CD14-positive monocyte (primary cell): ENCODE data around the gene VIPR1. TPM values are rescaled to one million over a fixed set of nuclear protein-coding genes. Genes with fewer than 3 reads are reported as not detected.

ENCODE experiments used
- DNase-seq, 3 donors: peaks; one replicate each; pipeline ENCODE4 v3.0.0-alpha.2; 2011 to 2022
- H2AFZ ChIP-seq: 2 replicates; pipeline ENCODE4 v1.6.0; 2012; ENCODE audit warnings: mild to moderate bottlenecking, low read depth, low read length, inconsistent platforms; ENCODE audit not compliant: insufficient read depth, poor library complexity, severe bottlenecking
- H3K27ac ChIP-seq, 2 donors: 1 replicate in 1 of 2; 2 replicates in 1 of 2; pipeline ENCODE4 v1.5.1; 2012 to 2013; ENCODE audit warnings: low read length in 2 of 2, control low read depth in 1 of 2, inconsistent platforms in 1 of 2, low read depth in 1 of 2, mild to moderate bottlenecking in 1 of 2
- H3K27me3 ChIP-seq, 2 donors: one replicate each; pipeline versions ENCODE4 v1.6.0 to v1.6.1; 2011 to 2013; ENCODE audit warnings: low read length in 2 of 2; ENCODE audit not compliant: control insufficient read depth in 2 of 2, insufficient read depth in 2 of 2
- H3K36me3 ChIP-seq, 2 donors: replicated peaks in 1 of 2; 1 replicate in 1 of 2; 2 replicates in 1 of 2; pipeline versions ENCODE4 v1.5.1 to v1.6.1; 2012 to 2013; ENCODE audit warnings: low read length in 2 of 2, control low read depth in 1 of 2, inconsistent platforms in 1 of 2, mild to moderate bottlenecking in 1 of 2; ENCODE audit not compliant: insufficient read depth in 2 of 2, control insufficient read depth in 1 of 2
- H3K4me1 ChIP-seq, 2 donors: 1 replicate in 1 of 2; 2 replicates in 1 of 2; pipeline versions ENCODE4 v1.5.1 to v1.6.1; 2012 to 2013; ENCODE audit warnings: low read length in 2 of 2, control low read depth in 1 of 2, inconsistent platforms in 1 of 2, mild to moderate bottlenecking in 1 of 2, moderate library complexity in 1 of 2; ENCODE audit not compliant: insufficient read depth in 2 of 2, control insufficient read depth in 1 of 2
- H3K4me2 ChIP-seq: replicated peaks from 2 replicates; pipeline ENCODE3; 2012; ENCODE audit warnings: low read length, moderate library complexity, mild to moderate bottlenecking; ENCODE audit not compliant: poor library complexity, severe bottlenecking; ENCODE audit errors: extremely low read depth
- H3K4me3 ChIP-seq, 3 experiments: fragments of 200-600 bp in 1 of 3; sonication (generic) in 1 of 3; replicated peaks in 1 of 3; 1 replicate in 2 of 3; 2 replicates in 1 of 3; pipeline ENCODE4 v1.5.1; 2011 to 2013; ENCODE audit warnings: low read length in 3 of 3, mild to moderate bottlenecking in 3 of 3, control low read depth in 2 of 3, low read depth in 2 of 3, inconsistent platforms in 1 of 3, moderate library complexity in 1 of 3
- H3K79me2 ChIP-seq: 2 replicates; pipeline ENCODE4 v1.6.0; 2012; ENCODE audit warnings: mild to moderate bottlenecking, control low read depth, inconsistent platforms, low read length, moderate library complexity; ENCODE audit not compliant: insufficient read depth
- H3K9ac ChIP-seq: 2 replicates; pipeline ENCODE4 v1.6.0; 2017; ENCODE audit warnings: low read length, mild to moderate bottlenecking; ENCODE audit not compliant: insufficient read depth, poor library complexity, severe bottlenecking
- H3K9me3 ChIP-seq, 2 donors: replicated peaks in 1 of 2; 1 replicate in 1 of 2; 2 replicates in 1 of 2; pipeline versions ENCODE4 v1.5.1 to v1.6.1; 2012 to 2013; ENCODE audit warnings: low read length in 2 of 2, control low read depth in 1 of 2; ENCODE audit not compliant: control insufficient read depth in 1 of 2, insufficient read depth in 1 of 2
- H4K20me1 ChIP-seq: 2 replicates; pipeline ENCODE4 v1.6.0; 2012; ENCODE audit warnings: mild to moderate bottlenecking, low read length, control low read depth, moderate library complexity; ENCODE audit not compliant: insufficient read depth
- H3K27ac Mint-ChIP-seq, 7 donors: one replicate each; pipeline ENCODE4 v1.8.0; 2020; ENCODE audit warnings: mild to moderate bottlenecking in 7 of 7, mixed read lengths in 7 of 7, moderate library complexity in 6 of 7, inconsistent platforms in 2 of 7
- H3K27me3 Mint-ChIP-seq, 3 donors: one replicate each; pipeline ENCODE4 v1.8.0; 2021 to 2022; ENCODE audit warnings: low read depth in 3 of 3, mild to moderate bottlenecking in 3 of 3, mixed read lengths in 3 of 3, moderate library complexity in 3 of 3, inconsistent platforms in 1 of 3
- H3K36me3 Mint-ChIP-seq, 2 donors: one replicate each; pipeline ENCODE4 v1.8.0; 2020; ENCODE audit warnings: mixed read lengths in 2 of 2, inconsistent platforms in 1 of 2, mild to moderate bottlenecking in 1 of 2
- H3K4me1 Mint-ChIP-seq: one replicate; pipeline ENCODE4 v1.8.0; 2020; ENCODE audit warnings: mild to moderate bottlenecking, mixed read lengths
- H3K4me3 Mint-ChIP-seq, 2 donors: one replicate each; pipeline ENCODE4 v1.8.0; 2020; ENCODE audit warnings: mild to moderate bottlenecking in 2 of 2, mixed read lengths in 2 of 2, moderate library complexity in 1 of 2
- H3K9me3 Mint-ChIP-seq, 7 donors: one replicate each; pipeline ENCODE4 v1.8.0; 2020 to 2022; ENCODE audit warnings: mixed read lengths in 7 of 7, mild to moderate bottlenecking in 6 of 7, moderate library complexity in 6 of 7, inconsistent platforms in 2 of 7
- whole genome bisulfite sequencing: methylation state at CpG from one replicate; pipeline ENCODE4 v1.1.5; 2013; ENCODE audit warnings: missing lambda C conversion rate; ENCODE audit not compliant: insufficient coverage; 5-methylcytosine and 5-hydroxymethylcytosine counted together
- intact Hi-C, 2 donors: fragments of 100-400 bp; cut with micrococcal nuclease; formaldehyde crosslinking; loops; one replicate each; pipeline versions ENCODE4 v1.15.0 to v1.15.1; 2023
- polyA plus RNA-seq, 3 donors: library from polyadenylated mRNA; depleted of rRNA in 1 of 3; unstranded in 2 of 3; stranded (reverse) in 1 of 3; fragments of 300-500 nt in 2 of 3; fragments of >200 nt in 1 of 3; fragmentation: Illumina TruSeq in 2 of 3; gene quantifications; 1 replicate in 2 of 3; 2 replicates in 1 of 3; pipeline ENCODE4 v1.2.3, GENCODE V29; 2012 to 2021
- TF ChIP-seq, protein P1 (sequence below): fragments of 200-600 bp; IDR thresholded peaks from one replicate; pipeline ENCODE4 v1.8.0; 2022; ENCODE audit warnings: antibody characterized with exemption, mild to moderate bottlenecking

Gene VIPR1
- polyA plus RNA-seq, 3 donors, result 15.5 to 80.9 (median 16.0) TPM

DNA sequence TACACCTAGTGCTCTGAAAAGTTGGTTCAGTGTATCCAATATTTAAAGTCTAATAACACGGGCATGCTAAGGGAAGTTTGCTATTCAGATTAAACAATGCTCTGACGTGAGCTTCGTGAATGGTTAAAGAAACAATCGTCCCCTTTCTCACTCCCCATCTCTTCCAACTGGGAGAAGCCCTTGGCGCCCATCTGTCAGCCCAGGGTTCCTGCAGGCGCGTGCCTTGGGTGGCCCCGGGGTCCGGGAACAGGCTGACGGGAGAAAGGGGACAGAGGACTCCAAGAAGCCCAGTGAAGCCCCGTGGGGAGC is 78.9 kb downstream of the VIPR1 start:
- H3K27ac ChIP-seq, result peak overlapping the region; percentile 70 to 85
- no peaks in the 10 kb centered on the region for H4K20me1 ChIP-seq
- Mint-ChIP-seq H3K36me3 (peaks cover 12 to 16% of the 10 kb centered on the region in 2 donors), H3K27me3 (peaks cover 0 to 4% (median 0%) of the 10 kb centered on the region in 3 donors), H3K27ac (peak overlapping the region in 4 of 7 donors; percentile 33 to 92 (median 62)), H3K4me3 (peak overlapping the region; percentile 88 to 91), H3K9me3 (peaks cover 0 to 4% (median 0%) of the 10 kb centered on the region in 7 donors), H3K4me1 (peaks cover 28% of the 10 kb centered on the region)
- peaks cover 15 to 25% of the 10 kb centered on the region in 2 donors for H3K4me1 ChIP-seq
- H3K36me3 ChIP-seq, result peaks cover 0 to 6% of the 10 kb centered on the region in 2 donors
- intact Hi-C loops, result loop anchor here in 1 of 2 donors (10.0 kb wide), 1 partner anchor 73 kb away; the partner anchor contains the start of gene ZBTB47
- peak overlapping the region; percentile 87 for H3K4me2 ChIP-seq
- DNase-seq, result no peak
- H3K9me3 ChIP-seq, result no peaks in the 10 kb centered on the region
- peak overlapping the region; percentile 77 for H3K9ac ChIP-seq
- WGBS, result 0% methylated on average over 1 of the region's 11 CpGs
- H2AFZ ChIP-seq, result peak overlapping the region; percentile 94
- no peaks in the 10 kb centered on the region for H3K27me3 ChIP-seq
- TF ChIP-seq, protein P1, sequence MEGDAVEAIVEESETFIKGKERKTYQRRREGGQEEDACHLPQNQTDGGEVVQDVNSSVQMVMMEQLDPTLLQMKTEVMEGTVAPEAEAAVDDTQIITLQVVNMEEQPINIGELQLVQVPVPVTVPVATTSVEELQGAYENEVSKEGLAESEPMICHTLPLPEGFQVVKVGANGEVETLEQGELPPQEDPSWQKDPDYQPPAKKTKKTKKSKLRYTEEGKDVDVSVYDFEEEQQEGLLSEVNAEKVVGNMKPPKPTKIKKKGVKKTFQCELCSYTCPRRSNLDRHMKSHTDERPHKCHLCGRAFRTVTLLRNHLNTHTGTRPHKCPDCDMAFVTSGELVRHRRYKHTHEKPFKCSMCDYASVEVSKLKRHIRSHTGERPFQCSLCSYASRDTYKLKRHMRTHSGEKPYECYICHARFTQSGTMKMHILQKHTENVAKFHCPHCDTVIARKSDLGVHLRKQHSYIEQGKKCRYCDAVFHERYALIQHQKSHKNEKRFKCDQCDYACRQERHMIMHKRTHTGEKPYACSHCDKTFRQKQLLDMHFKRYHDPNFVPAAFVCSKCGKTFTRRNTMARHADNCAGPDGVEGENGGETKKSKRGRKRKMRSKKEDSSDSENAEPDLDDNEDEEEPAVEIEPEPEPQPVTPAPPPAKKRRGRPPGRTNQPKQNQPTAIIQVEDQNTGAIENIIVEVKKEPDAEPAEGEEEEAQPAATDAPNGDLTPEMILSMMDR, result no peak
- H3K79me2 ChIP-seq, result peaks cover 44% of the 10 kb centered on the region
- peak overlapping the region; percentile 66 to 85 (median 74) for H3K4me3 ChIP-seq

DNA sequence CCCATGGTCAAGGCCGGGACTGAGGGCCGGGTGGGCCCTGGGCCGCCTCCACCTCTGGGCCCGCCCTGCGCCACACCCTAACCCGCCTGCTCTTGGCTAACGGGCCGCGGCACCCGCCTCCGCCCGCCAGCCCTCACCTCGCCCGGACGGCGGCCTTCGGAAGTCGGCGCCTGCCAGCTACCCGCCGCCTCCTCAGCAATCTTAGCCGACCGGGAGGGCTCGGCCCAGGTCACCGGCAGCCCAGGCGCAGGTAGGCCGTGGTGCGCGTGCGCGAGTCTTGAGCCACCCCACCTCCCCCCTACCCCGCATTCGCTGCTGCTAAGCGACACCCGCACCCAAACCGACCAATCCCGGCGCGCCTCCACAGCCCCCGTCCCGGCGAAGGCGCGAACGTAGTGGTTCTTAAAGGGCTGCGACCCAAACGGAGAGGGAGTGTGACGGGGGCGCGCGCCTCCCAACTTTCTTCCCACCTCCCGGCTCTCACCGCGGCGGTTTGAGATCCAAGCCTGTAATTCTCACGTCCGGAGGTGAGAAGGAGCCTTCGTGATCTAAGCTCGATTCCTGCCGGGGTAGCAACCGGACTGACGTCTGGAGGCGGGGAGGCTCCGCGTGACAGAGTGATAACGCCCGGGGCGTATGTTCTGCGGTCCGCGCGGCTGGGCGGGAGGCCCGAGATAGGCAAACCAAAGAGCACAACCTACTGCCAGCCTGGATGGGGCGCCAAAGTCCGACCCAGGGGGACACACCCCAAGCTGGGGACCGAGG is 79.4 kb downstream of the VIPR1 start, which contains the start of gene SEC22C:
Gene SEC22C (minus strand): TSS at position 259 of the 765 bp plus-strand sequence. CDS start 12,921 bp downstream, outside the sequence.
- Histone ChIP-seq H3K4me2 (peak within 1 kb of the TSS; percentile 87), H4K20me1 (no peaks in the 10 kb centered on the region), H3K79me2 (peaks cover 44% of the 10 kb centered on the region), H3K9ac (peak within 1 kb of the TSS; percentile 77), H3K36me3 (peaks cover 0 to 6% of the 10 kb centered on the region in 2 donors), H2AFZ (peak within 1 kb of the TSS; percentile 94), H3K27me3 (no peaks in the 10 kb centered on the region), H3K9me3 (no peaks in the 10 kb centered on the region), H3K27ac (peak within 1 kb of the TSS; percentile 70 to 85), H3K4me1 (peaks cover 15 to 25% of the 10 kb centered on the region in 2 donors), H3K4me3 (peak within 1 kb of the TSS; percentile 66 to 85 (median 74))
- TF ChIP-seq, protein P1, result peak; percentile 42
- WGBS, result under 1% methylated on average over 71 of the region's 77 CpGs
- peaks cover 28% of the 10 kb centered on the region for H3K4me1 Mint-ChIP-seq
- peaks cover 0 to 4% (median 0%) of the 10 kb centered on the region in 3 donors for H3K27me3 Mint-ChIP-seq
- H3K27ac Mint-ChIP-seq, result peak within 1 kb of the TSS; percentile 85 to 98 (median 95)
- peak within 1 kb of the TSS; percentile 88 to 91 for H3K4me3 Mint-ChIP-seq
- DNase-seq, result peak; percentile 79 to 84 (median 83)
- H3K36me3 Mint-ChIP-seq, result peaks cover 12 to 16% of the 10 kb centered on the region in 2 donors
- intact Hi-C loops, result loop anchor here in 1 of 2 donors (10.0 kb wide), 1 partner anchor 73 kb away; the partner anchor contains the start of gene ZBTB47
- H3K9me3 Mint-ChIP-seq, result peaks cover 0 to 4% (median 0%) of the 10 kb centered on the region in 7 donors
